Right lobe of liver (tissue), 6 donors: ENCODE results near the gene POLR3H. TPM values are rescaled to one million over a fixed set of nuclear protein-coding genes. Genes with fewer than 3 reads are reported as not detected.

Source experiments
- ATAC-seq, 4 donors: fragments of 200-7000 bp; cut with Tn5 transposase; one replicate each; pipeline ENCODE4 v1.9.1; 2020; ENCODE audit warnings: mild to moderate bottlenecking in 4 of 4, moderate library complexity in 4 of 4
- DNase-seq, 3 donors: peaks; one replicate each; pipeline ENCODE4 v3.0.0-alpha.2; 2020
- H3K27ac ChIP-seq, 3 donors: fragments of 200-600 bp; one replicate each; pipeline ENCODE4 v1.8.0; 2022
- H3K27me3 ChIP-seq, 2 donors: fragments of 200-600 bp; one replicate each; pipeline ENCODE4 v1.8.0; 2022
- H3K36me3 ChIP-seq, 4 donors: fragments of 200-600 bp; sonication (generic) in 1 of 4; one replicate each; pipeline versions ENCODE4 v1.5.1 to v1.8.0; 2017 to 2022; ENCODE audit warnings: control low read depth in 1 of 4
- H3K4me1 ChIP-seq, 4 donors: fragments of 200-600 bp; sonication (generic) in 1 of 4; one replicate each; pipeline versions ENCODE4 v1.5.1 to v1.8.0; 2017 to 2022; ENCODE audit warnings: control low read depth in 1 of 4
- H3K4me3 ChIP-seq, 3 donors: fragments of 200-600 bp; one replicate each; pipeline ENCODE4 v1.8.0; 2022
- H3K9me3 ChIP-seq, 4 donors: fragments of 200-600 bp; sonication (generic) in 1 of 4; one replicate each; pipeline versions ENCODE4 v1.5.1 to v1.8.0; 2017 to 2022; ENCODE audit warnings: control low read depth in 1 of 4
- POLR2A ChIP-seq: fragments of 450-650 bp; IDR thresholded peaks from one replicate; pipeline ENCODE4 v1.6.1; 2017; ENCODE audit warnings: antibody characterized with exemption, mild to moderate bottlenecking
- WGBS: methylation state at CpG from one replicate; pipeline ENCODE4 v1.1.6; 2018; ENCODE audit warnings: low coverage, low lambda C conversion rate; ENCODE audit not compliant: insufficient coverage; ENCODE audit errors: missing lambda C conversion rate; 5-methylcytosine and 5-hydroxymethylcytosine counted together
- intact Hi-C, 2 donors: fragments of 100-400 bp; cut with DNase I; formaldehyde crosslinking; loops; one replicate each; pipeline versions ENCODE4 v1.11.2 to v1.14.1; 2022
- total RNA-seq, 6 experiments: library from RNA; depleted of rRNA in 2 of 6; stranded (reverse); fragments of >200 nt in 2 of 6; fragmentation: NEBNext Ultra II Directional in 3 of 6; extraction: Animal tissue kit (Norgen Biotek cat#: 25700) in 3 of 6; gene quantifications; one replicate each; pipeline versions ENCODE4 v1.1.0 to v1.2.4, GENCODE V29; 2016 to 2023
- TF ChIP-seq, protein P1 (sequence below), 4 donors: fragments of 200-600 bp in 3 of 4; fragments of 450-650 bp in 1 of 4; IDR thresholded peaks; one replicate each; pipeline versions ENCODE4 v1.5.1 to v1.8.0; 2016 to 2022; ENCODE audit warnings: antibody characterized with exemption in 4 of 4, mild to moderate bottlenecking in 2 of 4
- donor health status: DM: no; HTN: yes; CAD: no.
- donor health status: DM: no; HTN: no; CAD: no.
- donor health status: DM: no; HTN: no; CAD: no.
- donor health status: DM: no; HTN: yes; CAD: no.
- donor health status: DM: no; HTN: yes; CAD: no.

POLR3H gene
- total RNA-seq, 6 experiments from 2014 or later, result 9.5 to 23.0 (median 18.0) TPM

GRCh38 chr22:41487037-41487935 is 57.0 kb downstream of the POLR3H start:
- ATAC-seq, result peak in 2 of 4 donors; percentile 29 to 30

GRCh38 chr22:41485033-41485432 is 59.2 kb downstream of the POLR3H start:
- no peak overlapping the region for H3K4me3 ChIP-seq
- DNase-seq (no peak), ATAC-seq (peak in 3 of 4 donors; percentile 33 to 71 (median 35))
- H3K9me3 ChIP-seq, result no peaks in the 10 kb centered on the region
- TF ChIP-seq, protein P1, sequence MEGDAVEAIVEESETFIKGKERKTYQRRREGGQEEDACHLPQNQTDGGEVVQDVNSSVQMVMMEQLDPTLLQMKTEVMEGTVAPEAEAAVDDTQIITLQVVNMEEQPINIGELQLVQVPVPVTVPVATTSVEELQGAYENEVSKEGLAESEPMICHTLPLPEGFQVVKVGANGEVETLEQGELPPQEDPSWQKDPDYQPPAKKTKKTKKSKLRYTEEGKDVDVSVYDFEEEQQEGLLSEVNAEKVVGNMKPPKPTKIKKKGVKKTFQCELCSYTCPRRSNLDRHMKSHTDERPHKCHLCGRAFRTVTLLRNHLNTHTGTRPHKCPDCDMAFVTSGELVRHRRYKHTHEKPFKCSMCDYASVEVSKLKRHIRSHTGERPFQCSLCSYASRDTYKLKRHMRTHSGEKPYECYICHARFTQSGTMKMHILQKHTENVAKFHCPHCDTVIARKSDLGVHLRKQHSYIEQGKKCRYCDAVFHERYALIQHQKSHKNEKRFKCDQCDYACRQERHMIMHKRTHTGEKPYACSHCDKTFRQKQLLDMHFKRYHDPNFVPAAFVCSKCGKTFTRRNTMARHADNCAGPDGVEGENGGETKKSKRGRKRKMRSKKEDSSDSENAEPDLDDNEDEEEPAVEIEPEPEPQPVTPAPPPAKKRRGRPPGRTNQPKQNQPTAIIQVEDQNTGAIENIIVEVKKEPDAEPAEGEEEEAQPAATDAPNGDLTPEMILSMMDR (IDR thresholded peaks at IDR 0.05), result no peak
- TF ChIP-seq POLR2A, result no peak
- intact Hi-C loops, result no loop called here
- H3K36me3 ChIP-seq, result no peaks in the 10 kb centered on the region
- peaks cover 0 to 43% (median 6%) of the 10 kb centered on the region in 4 donors for H3K4me1 ChIP-seq
- H3K27me3 ChIP-seq, result no peaks in the 10 kb centered on the region
- 41% methylated on average over 7 of the region's 7 CpGs for WGBS
- H3K27ac ChIP-seq, result no peak overlapping the region

More at GRCh38 chr22:41487037-41487935, 57.0 kb downstream of the POLR3H start:
- H3K9me3 ChIP-seq, result no peaks in the 10 kb centered on the region
- peaks cover 0 to 36% (median 5%) of the 10 kb centered on the region in 4 donors for H3K4me1 ChIP-seq
- intact Hi-C loops, result no loop called here
- TF ChIP-seq POLR2A, result no peak
- TF ChIP-seq, protein P1 (IDR thresholded peaks at IDR 0.05), result no peak
- H3K4me3 ChIP-seq, result no peak overlapping the region
- no peak overlapping the region for H3K27ac ChIP-seq
- WGBS, result 60% methylated on average over 7 of the region's 8 CpGs
- no peak for DNase-seq
- H3K27me3 ChIP-seq, result no peaks in the 10 kb centered on the region
- H3K36me3 ChIP-seq, result no peaks in the 10 kb centered on the region

DNA sequence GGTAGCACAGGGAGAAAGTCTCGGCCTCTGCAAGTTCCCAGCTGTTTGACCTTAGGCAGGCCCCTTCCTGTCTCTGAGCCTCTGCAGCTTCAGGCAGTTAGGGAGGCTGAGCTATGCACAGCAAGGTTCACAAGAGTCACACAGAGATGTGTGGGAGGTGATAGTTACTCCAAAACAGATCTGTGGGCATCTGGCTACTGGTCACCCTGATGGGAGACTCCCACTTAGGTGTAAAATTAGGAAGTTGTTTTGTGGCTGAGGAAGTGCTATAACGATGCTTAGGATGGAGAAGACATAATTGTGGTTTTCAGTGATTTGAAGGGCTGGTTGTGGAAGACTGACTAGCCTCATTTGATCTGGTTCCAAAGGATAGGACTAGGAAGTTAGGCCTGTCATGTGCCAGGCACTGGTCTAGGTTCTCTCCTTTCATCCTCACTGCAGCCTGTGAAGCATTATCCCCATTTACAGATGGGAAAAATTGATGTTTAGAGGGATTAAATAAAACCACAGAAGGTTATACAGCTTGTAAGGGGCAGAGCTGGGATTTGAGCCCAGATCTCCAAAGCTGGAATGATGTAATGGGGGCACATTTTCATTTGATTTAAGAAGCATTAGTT is 61.8 kb downstream of the POLR3H start:
- peaks cover 0 to 57% (median 15%) of the 10 kb centered on the region in 4 donors for H3K4me1 ChIP-seq
- intact Hi-C loops, result no loop called here
- no peak for ATAC-seq
- no peak for DNase-seq
- 55% methylated on average over 2 of the region's 2 CpGs for WGBS
- H3K9me3 ChIP-seq, result no peaks in the 10 kb centered on the region
- no peak overlapping the region for H3K4me3 ChIP-seq
- no peaks in the 10 kb centered on the region for H3K27me3 ChIP-seq
- peak overlapping the region in 2 of 3 donors; percentile 11 to 15 for H3K27ac ChIP-seq
- TF ChIP-seq, protein P1 (IDR thresholded peaks at IDR 0.05), result no peak
- no peak for TF ChIP-seq POLR2A
- no peaks in the 10 kb centered on the region for H3K36me3 ChIP-seq

- intact Hi-C loops, result no loop called here
- WGBS, result no CpG with 5 or more reads among the region's 5 CpGs
- H3K36me3 ChIP-seq, result no peaks in the 10 kb centered on the region
- ATAC-seq (no peak), DNase-seq (no peak)
- TF ChIP-seq POLR2A, result no peak
- TF ChIP-seq, protein P1 (IDR thresholded peaks at IDR 0.05), result no peak
- no peaks in the 10 kb centered on the region for H3K9me3 ChIP-seq
- no peak overlapping the region for H3K4me3 ChIP-seq
- no peaks in the 10 kb centered on the region for H3K27me3 ChIP-seq
- H3K27ac ChIP-seq, result peak overlapping the region in 2 of 3 donors; percentile 11 to 15
- H3K4me1 ChIP-seq, result peaks cover 0 to 57% (median 15%) of the 10 kb centered on the region in 4 donors
Measured at GRCh38 chr22:41481925-41482318, 62.3 kb downstream of the POLR3H start.
